PC-9 (cell line): Measurements from ENCODE around the gene RNF168. TPM values are rescaled to one million over a fixed set of nuclear protein-coding genes. Genes with fewer than 3 reads are reported as not detected.
"Not testable (repeated sequence)": the region's sequence is repeated elsewhere in the genome, so short reads cannot be mapped to it uniquely, and the experiment has no call there.

Experiments used
- Bru-seq: library from RNA; stranded (reverse); fragments of 400-500 nt; gene quantifications from one replicate; lab custom pipeline; 2021; lab: Mats Ljungman, UMichigan
- BruChase-seq, 2 experiments: library from RNA; stranded (reverse); fragments of 400-500 nt; gene quantifications; one replicate each; lab custom pipeline; 2021; lab: Mats Ljungman, UMichigan
- BruUV-seq: library from RNA; stranded (reverse); fragments of 400-500 nt; replicated peaks from 2 replicates; lab custom pipeline; 2021; lab: Mats Ljungman, UMichigan
- CTCF ChIA-PET: fragments of 300-600 bp; sonication (Branson Sonifier 250); formaldehyde crosslinking; loops from one replicate; lab custom pipeline; 2022; ENCODE audit warnings: antibody characterized with exemption; lab: Charles Lee
- POLR2A ChIA-PET: fragments of 300-600 bp; sonication (Branson Sonifier 250); formaldehyde crosslinking; loops from one replicate; lab custom pipeline; 2022; ENCODE audit warnings: antibody characterized with exemption; ENCODE audit not compliant: unreplicated experiment; lab: Charles Lee
- DNase-seq, 2 experiments: peaks; one replicate each; pipeline versions ENCODE4 v3.0.0 to v3.0.0-alpha.2; 2015 to 2022; ENCODE audit warnings: mixed read lengths in 1 of 2
- H2AFZ ChIP-seq: fragments of 200-600 bp; sonication (generic); 2 replicates; pipeline ENCODE4 v1.8.1; 2017; ENCODE audit warnings: antibody characterized with exemption
- H3F3A ChIP-seq: fragments of 200-600 bp; sonication (generic); 2 replicates; pipeline ENCODE4 v1.8.1; 2017; ENCODE audit warnings: antibody characterized with exemption, mild to moderate bottlenecking, low read depth; ENCODE audit not compliant: insufficient read depth
- H3K27ac ChIP-seq: fragments of 200-600 bp; sonication (generic); 2 replicates; pipeline ENCODE4 v1.6.1; 2016; ENCODE audit warnings: mixed run types
- H3K27me3 ChIP-seq: fragments of 200-600 bp; sonication (generic); 2 replicates; pipeline ENCODE4 v1.6.1; 2016; ENCODE audit warnings: low read depth, mixed run types; ENCODE audit not compliant: insufficient read depth
- H3K36me3 ChIP-seq: fragments of 200-600 bp; sonication (generic); 2 replicates; pipeline ENCODE4 v1.6.1; 2016; ENCODE audit warnings: low read depth, mixed run types
- H3K4me1 ChIP-seq: fragments of 200-600 bp; sonication (generic); replicated peaks from 2 replicates; pipeline ENCODE4 v1.6.1; 2016; ENCODE audit warnings: mixed run types; ENCODE audit not compliant: insufficient read depth
- H3K4me2 ChIP-seq: fragments of 200-600 bp; sonication (generic); 2 replicates; pipeline ENCODE4 v1.6.1; 2017; ENCODE audit warnings: mixed run types
- H3K4me3 ChIP-seq: fragments of 200-600 bp; sonication (generic); 2 replicates; pipeline ENCODE4 v1.6.1; 2016; ENCODE audit warnings: mixed run types
- H3K79me2 ChIP-seq: fragments of 200-600 bp; sonication (generic); 2 replicates; pipeline ENCODE4 v1.6.1; 2017; ENCODE audit warnings: low read depth, mixed run types
- H3K9me2 ChIP-seq: fragments of 200-600 bp; sonication (generic); 2 replicates; pipeline ENCODE4 v1.8.1; 2017; ENCODE audit warnings: mild to moderate bottlenecking; ENCODE audit not compliant: insufficient read depth
- H3K9me3 ChIP-seq: fragments of 200-600 bp; sonication (generic); 2 replicates; pipeline ENCODE4 v1.8.1; 2016; ENCODE audit warnings: low read depth; ENCODE audit not compliant: insufficient read depth
- H4K20me1 ChIP-seq: fragments of 200-600 bp; sonication (generic); 2 replicates; pipeline ENCODE4 v1.8.1; 2017; ENCODE audit not compliant: insufficient read depth
- CTCF ChIP-seq: fragments of 200-600 bp; sonication (generic); conservative IDR thresholded peaks from 2 replicates; pipeline ENCODE4 v1.6.1; 2017; ENCODE audit warnings: mixed run types, antibody characterized with exemption, mild to moderate bottlenecking, moderate library complexity
- EZH2 ChIP-seq: fragments of 200-600 bp; sonication (generic); IDR thresholded peaks from 2 replicates; pipeline ENCODE4 v1.8.0; 2017; ENCODE audit warnings: antibody characterized with exemption, low read depth
- intact Hi-C: fragments of 100-400 bp; cut with micrococcal nuclease; formaldehyde crosslinking; loops from one replicate; pipeline ENCODE4 v1.10.0; 2022; ENCODE audit not compliant: unreplicated experiment
- long read RNA-seq: library from polyadenylated mRNA; stranded (forward); transcript quantifications from one replicate; pipeline ENCODE4 v2.0.0, GENCODE V29; 2022
- total RNA-seq: library from RNA; stranded (reverse); gene quantifications from 2 replicates; pipeline ENCODE4 v1.2.3, GENCODE V29; 2021

Gene RNF168
- total RNA-seq = 49.3 and 60.6 TPM in 2 replicates
- Bru-seq, nascent RNA = percentile 97 among the genes with signal in this experiment
- percentile 95 among the genes with signal in this experiment for BruChase-seq, experiment 1, labeled RNA remaining after a 2-hour chase
- BruChase-seq, experiment 2, labeled RNA remaining after a 6-hour chase = percentile 90 among the genes with signal in this experiment
- long read RNA-seq, full-length matches to known transcripts = 14 of 33 reads
- long read RNA-seq, partial matches to known transcripts = 2 of 33 reads
- long read RNA-seq, other reads (novel, unspliced or antisense) = 17 of 33 reads

- H3K4me1 ChIP-seq = peaks cover 25% of the 10 kb centered on the region
- DNase-seq = peak; percentile 93 to 99
- peaks cover 50% of the 10 kb centered on the region for H3K79me2 ChIP-seq
- CTCF ChIA-PET = interaction anchor here (0.6 kb wide), 1 partner anchor 35 kb away, joined by 7 read pairs; no protein-coding TSS in a partner anchor
- no peak for TF ChIP-seq CTCF
- TF ChIP-seq EZH2 = no peak
- no peaks in the 10 kb centered on the region for H3K9me3 ChIP-seq
- H3K9me2 ChIP-seq = no peaks in the 10 kb centered on the region
- H3K27me3 ChIP-seq = no peaks in the 10 kb centered on the region
- POLR2A ChIA-PET = interaction anchor here (0.6 to 0.9 kb wide), 5 partner anchors 12 to 218 kb away, joined by 3 to 4 read pairs (median 3); no protein-coding TSS in a partner anchor
- H3F3A ChIP-seq = peaks cover 37% of the 10 kb centered on the region
- H3K27ac ChIP-seq = peak within 1 kb of the TSS; percentile 89
- no TSS peak for BruUV-seq
- H4K20me1 ChIP-seq = peaks cover 4% of the 10 kb centered on the region; the same call in 1 of the 2 replicates
- H3K36me3 ChIP-seq = 0 out of 2 replicates have a peak, but pooled peaks cover 6% of the 10 kb centered on the region
- intact Hi-C loops = loop anchor here (1.0 to 2.0 kb wide), 2 partner anchors 26 to 105 kb away; no protein-coding TSS in a partner anchor
- peak within 1 kb of the TSS; percentile 80 for H3K4me3 ChIP-seq
- H3K4me2 ChIP-seq = peak within 1 kb of the TSS; percentile 89
- peak within 1 kb of the TSS; percentile 78 for H2AFZ ChIP-seq
Measured at GRCh38 chr3:196503196-196504076, at the start of gene RNF168. TSS of gene RNF168 (minus strand) at chr3:196503768. CDS start at chr3:196503173, 595 bp downstream.

- H3K9me3 ChIP-seq = peaks cover 12% of the 10 kb centered on the region; the same call in 1 of the 2 replicates
- H3F3A ChIP-seq = no peaks in the 10 kb centered on the region
- no peaks in the 10 kb centered on the region for H3K79me2 ChIP-seq
- no peaks in the 10 kb centered on the region for H3K9me2 ChIP-seq
- no peaks in the 10 kb centered on the region for H3K36me3 ChIP-seq
- TF ChIP-seq CTCF = no peak
- TF ChIP-seq EZH2 = no peak
- H3K4me2 ChIP-seq = no peak overlapping the region
- POLR2A ChIA-PET = interaction anchor here (0.6 kb wide), 1 partner anchor 981 kb away, joined by 4 read pairs; no protein-coding TSS in a partner anchor
- H3K27me3 ChIP-seq = no peaks in the 10 kb centered on the region
- H3K4me3 ChIP-seq = no peak overlapping the region
- no peak overlapping the region for H3K27ac ChIP-seq
- intact Hi-C loops = no loop called here
- H2AFZ ChIP-seq = no peak overlapping the region
- DNase-seq = no peak
- H3K4me1 ChIP-seq = no peaks in the 10 kb centered on the region
- CTCF ChIA-PET = no interaction called here
- H4K20me1 ChIP-seq = no peaks in the 10 kb centered on the region
- no TSS peak for BruUV-seq
Measured at GRCh38 chr3:196552253-196552652, 48.7 kb upstream of the RNF168 start.

GRCh38 chr3:196550172-196550571 is 46.6 kb upstream of the RNF168 start:
- CTCF ChIA-PET = interaction anchor here (0.6 kb wide), 1 partner anchor 475 kb away, joined by 5 read pairs; no protein-coding TSS in a partner anchor
- H3K27ac ChIP-seq, H3K4me2 ChIP-seq, H3K79me2 ChIP-seq, H3K27me3 ChIP-seq, H4K20me1 ChIP-seq, H3F3A ChIP-seq, DNase-seq, POLR2A ChIA-PET, H3K4me1 ChIP-seq, H3K4me3 ChIP-seq, intact Hi-C loops, H2AFZ ChIP-seq, BruUV-seq, H3K9me2 ChIP-seq, H3K36me3 ChIP-seq: not testable (repeated sequence)
- H3K9me3 ChIP-seq = peaks cover 12% of the 10 kb centered on the region; the same call in 1 of the 2 replicates

- CTCF ChIA-PET = interaction anchor here (0.6 kb wide), 1 partner anchor 474 kb away, joined by 5 read pairs; no protein-coding TSS in a partner anchor
- H2AFZ ChIP-seq, H3K79me2 ChIP-seq, H3K9me2 ChIP-seq, H3K4me3 ChIP-seq, H3K4me2 ChIP-seq, H3F3A ChIP-seq, H3K36me3 ChIP-seq, H3K4me1 ChIP-seq, H3K27me3 ChIP-seq, DNase-seq, H3K27ac ChIP-seq, POLR2A ChIA-PET, BruUV-seq, intact Hi-C loops, H4K20me1 ChIP-seq: not testable (repeated sequence)
- peaks cover 12% of the 10 kb centered on the region; the same call in 1 of the 2 replicates for H3K9me3 ChIP-seq
Measured at GRCh38 chr3:196549312-196549711, 45.7 kb upstream of the RNF168 start.
